Prostate gland (tissue), 2 donors: ENCODE measurements around the gene TBX10. TPM values are rescaled to one million over a fixed set of nuclear protein-coding genes. Genes with fewer than 3 reads are reported as not detected.

ENCODE experiments used
- DNase-seq: peaks from one replicate; pipeline ENCODE4 v3.0.0-alpha.2; 2019; ENCODE audit warnings: low spot score
- H3K27ac ChIP-seq, 2 donors: fragments of 200-600 bp; sonication (generic); 2 replicates each; pipeline ENCODE4 v1.5.1; 2017 to 2019
- H3K27me3 ChIP-seq: fragments of 200-600 bp; sonication (generic); replicated peaks from 2 replicates; pipeline ENCODE4 v1.5.1; 2019; ENCODE audit not compliant: insufficient read depth
- H3K36me3 ChIP-seq, 2 donors: fragments of 200-600 bp; sonication (generic); 1 replicate in 1 of 2; 2 replicates in 1 of 2; pipeline versions ENCODE4 v1.5.1 to v1.8.1; 2017 to 2019
- H3K4me1 ChIP-seq: fragments of 200-600 bp; sonication (generic); replicated peaks from 2 replicates; pipeline ENCODE4 v1.5.1; 2019
- H3K4me3 ChIP-seq, 2 donors: fragments of 200-600 bp; sonication (generic); 2 replicates each; pipeline ENCODE4 v1.5.1; 2017 to 2019
- H3K9me3 ChIP-seq: fragments of 200-600 bp; sonication (generic); 2 replicates; pipeline ENCODE4 v1.5.1; 2017
- POLR2A ChIP-seq: fragments of 450-650 bp; IDR thresholded peaks from one replicate; pipeline ENCODE4 v1.6.1; 2016; ENCODE audit warnings: antibody characterized with exemption, mild to moderate bottlenecking
- POLR2AphosphoS5 ChIP-seq: sonication (generic); formaldehyde crosslinking; IDR thresholded peaks from one replicate; pipeline ENCODE4 v1.6.1; 2017; ENCODE audit warnings: antibody characterized with exemption
- whole genome bisulfite sequencing: methylation state at CpG from one replicate; pipeline ENCODE4 v1.1.5; 2018; 5-methylcytosine and 5-hydroxymethylcytosine counted together
- intact Hi-C: fragments of 100-400 bp; cut with DNase I; formaldehyde crosslinking; loops from one replicate; pipeline ENCODE4 v1.14.2; 2022
- total RNA-seq, 2 donors: library from RNA; depleted of rRNA; stranded (reverse); fragments of >200 nt; gene quantifications; one replicate each; pipeline ENCODE4 v1.1.0, GENCODE V29; 2016
- TF ChIP-seq, protein P1 (sequence below), 4 experiments: fragments of 200-600 bp in 2 of 4; fragments of 450-650 bp in 2 of 4; sonication (generic) in 2 of 4; IDR thresholded peaks; 1 replicate in 3 of 4; 2 replicates in 1 of 4; pipeline ENCODE4 v1.5.1; 2016 to 2019; ENCODE audit warnings: antibody characterized with exemption in 4 of 4, mild to moderate bottlenecking in 2 of 4, moderate library complexity in 2 of 4

Gene TBX10
- total RNA-seq, 2 donors from 2014 or later = not detected

DNA sequence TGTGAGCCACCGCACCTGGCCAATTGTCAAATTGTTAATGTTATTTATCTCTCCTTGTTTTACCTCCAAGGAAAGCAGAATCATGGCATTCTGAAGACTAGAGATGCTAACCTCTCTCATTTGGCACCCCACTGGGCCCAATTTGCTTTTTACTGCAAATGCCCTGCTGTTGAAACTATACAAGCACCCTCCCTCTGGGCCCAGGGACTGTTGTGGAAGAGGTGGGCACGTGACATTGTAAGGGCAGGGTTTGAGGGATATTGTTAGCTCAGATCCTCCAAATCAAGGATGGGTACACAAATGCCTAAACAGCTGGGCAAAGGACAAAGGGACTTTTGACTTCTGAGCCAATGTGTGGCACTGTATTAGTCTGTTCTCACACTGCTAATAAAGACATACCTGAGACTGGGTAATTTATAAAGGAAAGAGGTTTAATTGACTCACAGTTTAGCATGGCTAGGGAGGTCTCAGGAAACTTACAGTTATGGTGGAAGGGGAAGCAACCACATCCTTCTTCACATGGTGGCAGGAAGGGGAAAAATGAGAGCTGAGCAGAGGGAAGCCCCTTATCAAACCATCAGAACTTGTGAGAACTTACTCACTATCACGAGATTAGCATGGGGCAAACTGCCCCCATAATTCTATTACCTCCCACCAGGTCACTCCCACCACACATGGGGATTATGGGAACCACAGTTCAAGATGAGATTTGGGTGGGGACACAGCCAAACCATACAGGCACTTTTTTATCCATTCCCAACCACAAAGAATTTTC lies 41.3 kb upstream of the TBX10 start:
- Histone ChIP-seq H3K9me3 (no peaks in the 10 kb centered on the region), H3K4me1 (no peaks in the 10 kb centered on the region), H3K27ac (no peak overlapping the region), H3K36me3 (no peaks in the 10 kb centered on the region), H3K4me3 (no peak overlapping the region), H3K27me3 (no peaks in the 10 kb centered on the region)
- intact Hi-C loops = no loop called here
- TF ChIP-seq, protein P1, sequence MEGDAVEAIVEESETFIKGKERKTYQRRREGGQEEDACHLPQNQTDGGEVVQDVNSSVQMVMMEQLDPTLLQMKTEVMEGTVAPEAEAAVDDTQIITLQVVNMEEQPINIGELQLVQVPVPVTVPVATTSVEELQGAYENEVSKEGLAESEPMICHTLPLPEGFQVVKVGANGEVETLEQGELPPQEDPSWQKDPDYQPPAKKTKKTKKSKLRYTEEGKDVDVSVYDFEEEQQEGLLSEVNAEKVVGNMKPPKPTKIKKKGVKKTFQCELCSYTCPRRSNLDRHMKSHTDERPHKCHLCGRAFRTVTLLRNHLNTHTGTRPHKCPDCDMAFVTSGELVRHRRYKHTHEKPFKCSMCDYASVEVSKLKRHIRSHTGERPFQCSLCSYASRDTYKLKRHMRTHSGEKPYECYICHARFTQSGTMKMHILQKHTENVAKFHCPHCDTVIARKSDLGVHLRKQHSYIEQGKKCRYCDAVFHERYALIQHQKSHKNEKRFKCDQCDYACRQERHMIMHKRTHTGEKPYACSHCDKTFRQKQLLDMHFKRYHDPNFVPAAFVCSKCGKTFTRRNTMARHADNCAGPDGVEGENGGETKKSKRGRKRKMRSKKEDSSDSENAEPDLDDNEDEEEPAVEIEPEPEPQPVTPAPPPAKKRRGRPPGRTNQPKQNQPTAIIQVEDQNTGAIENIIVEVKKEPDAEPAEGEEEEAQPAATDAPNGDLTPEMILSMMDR (IDR thresholded peaks at IDR 0.05) = no peak
- TF ChIP-seq POLR2AphosphoS5 (no peak), POLR2A (no peak)
- no peak for DNase-seq
- 66% methylated on average over 3 of the region's 3 CpGs for WGBS

DNA sequence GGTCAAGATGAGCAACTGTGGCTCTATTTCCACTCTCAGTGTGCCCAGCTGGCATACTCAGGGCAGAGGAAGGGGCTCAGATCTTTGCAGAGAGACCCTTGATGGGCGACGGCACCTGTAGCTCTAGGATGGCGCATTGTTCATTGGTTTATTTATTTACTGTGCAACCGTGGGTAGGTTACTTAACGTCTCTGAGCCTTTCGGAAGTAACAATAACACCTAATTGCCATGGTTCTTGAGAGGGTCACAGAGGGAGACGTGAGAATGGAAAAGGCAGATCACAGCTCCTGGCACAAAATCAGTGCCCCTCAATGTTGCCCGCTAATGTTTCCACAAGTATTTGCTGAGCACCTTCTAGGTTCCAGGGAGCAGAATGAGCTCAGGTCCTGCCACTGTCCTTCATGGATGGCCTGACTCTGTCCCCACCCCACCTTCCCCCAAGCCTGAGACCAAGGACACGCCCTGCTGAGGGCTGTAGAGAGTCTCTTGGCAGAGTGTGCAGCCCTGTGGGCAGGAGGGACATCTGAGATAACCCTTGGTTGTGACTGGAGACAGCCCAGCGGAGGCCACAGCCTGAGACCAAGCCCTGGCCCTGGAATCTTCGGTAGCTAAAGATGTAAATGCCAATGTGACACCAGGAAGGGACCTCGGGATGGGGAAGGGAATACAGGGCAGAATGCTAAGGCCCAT lies 35.6 kb upstream of the TBX10 start:
- DNase-seq = no peak
- Histone ChIP-seq H3K27me3 (no peaks in the 10 kb centered on the region), H3K27ac (peak overlapping the region; percentile 52 to 69), H3K36me3 (no peaks in the 10 kb centered on the region), H3K9me3 (no peaks in the 10 kb centered on the region), H3K4me3 (no peak overlapping the region), H3K4me1 (peaks cover 12% of the 10 kb centered on the region)
- intact Hi-C loops = no loop called here
- no peak for TF ChIP-seq POLR2AphosphoS5
- TF ChIP-seq, protein P1 (IDR thresholded peaks at IDR 0.05) = no peak
- TF ChIP-seq POLR2A = no peak
- WGBS = 83% methylated on average over 11 of the region's 12 CpGs

DNA sequence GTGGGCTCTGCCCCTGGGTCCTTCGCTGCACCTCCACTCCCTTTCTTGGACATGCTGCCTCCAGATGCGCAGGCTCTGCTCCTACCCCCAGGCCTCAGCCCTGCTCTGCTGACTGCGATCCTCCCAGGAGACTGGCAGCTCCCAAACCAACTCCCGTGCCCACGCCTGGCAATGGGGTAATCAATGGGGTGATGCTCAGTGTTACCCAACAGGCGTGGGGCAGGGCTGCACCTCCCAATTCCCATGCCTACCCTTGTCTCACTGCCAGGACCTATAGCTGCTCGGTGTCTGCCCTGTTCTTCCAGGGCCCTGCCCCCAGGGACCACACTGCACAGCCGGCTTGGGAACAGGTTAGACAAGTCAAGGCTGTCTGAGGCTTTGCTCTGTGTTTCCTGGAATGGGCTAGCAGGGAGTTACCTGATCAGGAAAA lies 34.9 kb upstream of the TBX10 start, which contains the start of gene ALDH3B2:
TSS of gene ALDH3B2 (minus strand) at position 182 of the 430 bp plus-strand sequence. CDS start 7,688 bp downstream, outside the sequence.
- intact Hi-C loops = no loop called here
- WGBS = 46% methylated on average over 8 of the region's 8 CpGs
- TF ChIP-seq POLR2AphosphoS5 (peak; percentile 93), POLR2A (no peak)
- TF ChIP-seq, protein P1 (IDR thresholded peaks at IDR 0.05) = no peak
- H3K9me3 ChIP-seq = no peaks in the 10 kb centered on the region
- H3K4me3 ChIP-seq = no peak within 1 kb of the TSS
- H3K27me3 ChIP-seq = no peaks in the 10 kb centered on the region
- H3K36me3 ChIP-seq = no peaks in the 10 kb centered on the region
- H3K4me1 ChIP-seq = peaks cover 12% of the 10 kb centered on the region
- DNase-seq = peak; percentile 85
- peak within 1 kb of the TSS; percentile 52 to 69 for H3K27ac ChIP-seq

DNA sequence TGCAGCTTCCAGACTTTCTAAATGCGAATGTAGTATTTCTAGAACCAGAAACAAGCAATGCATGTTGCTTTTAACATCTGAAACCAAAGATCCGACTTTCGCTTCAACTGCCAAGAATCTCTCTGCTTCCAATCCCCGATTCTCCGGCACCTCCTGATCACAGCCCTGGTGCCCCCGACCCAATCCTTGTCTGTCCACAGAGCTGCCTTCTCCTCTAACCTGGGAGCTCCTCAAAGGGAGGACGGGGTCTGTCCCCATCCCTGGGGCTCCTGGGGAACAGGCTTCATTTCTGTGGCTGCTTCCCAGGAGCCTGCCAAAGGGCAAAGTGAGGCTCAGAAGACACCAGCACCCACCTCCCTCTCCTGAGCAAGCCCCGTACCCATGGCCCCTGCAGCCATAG lies 34.3 kb upstream of the TBX10 start:
- 66% methylated on average over 8 of the region's 8 CpGs for WGBS
- H3K4me3 ChIP-seq = no peak overlapping the region
- TF ChIP-seq, protein P1 (IDR thresholded peaks at IDR 0.05) = no peak
- TF ChIP-seq POLR2AphosphoS5 (no peak), POLR2A (no peak)
- H3K27ac ChIP-seq = no peak overlapping the region
- H3K27me3 ChIP-seq = no peaks in the 10 kb centered on the region
- no peaks in the 10 kb centered on the region for H3K9me3 ChIP-seq
- no peak for DNase-seq
- H3K36me3 ChIP-seq = no peaks in the 10 kb centered on the region
- intact Hi-C loops = no loop called here
- H3K4me1 ChIP-seq = peaks cover 12% of the 10 kb centered on the region
